WTC11 (cell line): ENCODE data around the gene ABHD12. TPM values are rescaled to one million over a fixed set of nuclear protein-coding genes. Genes with fewer than 3 reads are reported as not detected.

ENCODE experiments used
- ATAC-seq: fragments of 200-7000 bp; cut with Tn5 transposase; 2 replicates; pipeline ENCODE4 v1.10.0; 2021; ENCODE audit warnings: mild to moderate bottlenecking, moderate library complexity
- CTCF ChIA-PET: fragments of 300-600 bp; sonication (Branson Sonifier 250); formaldehyde crosslinking; loops from one replicate; lab custom pipeline; 2021; ENCODE audit warnings: antibody characterized with exemption; lab: Charles Lee
- POLR2A ChIA-PET: fragments of 350-600 bp; sonication (Branson Sonifier 250); formaldehyde crosslinking; loops from one replicate; lab custom pipeline; 2021; ENCODE audit warnings: antibody characterized with exemption; lab: Charles Lee
- DNase-seq: peaks from one replicate; pipeline ENCODE4 v3.0.0; 2021; ENCODE audit warnings: low spot score
- H3K27ac Mint-ChIP-seq: 2 replicates; pipeline ENCODE4 v1.8.0; 2021; ENCODE audit warnings: mixed read lengths
- H3K27me3 Mint-ChIP-seq: 2 replicates; pipeline ENCODE4 v1.8.0; 2021; ENCODE audit warnings: low read depth, mild to moderate bottlenecking, moderate library complexity, mixed read lengths
- H3K36me3 Mint-ChIP-seq: 2 replicates; pipeline ENCODE4 v1.8.0; 2021; ENCODE audit warnings: mixed read lengths
- H3K4me1 Mint-ChIP-seq: 2 replicates; pipeline ENCODE4 v1.8.0; 2022; ENCODE audit warnings: mixed read lengths
- H3K4me3 Mint-ChIP-seq: 2 replicates; pipeline ENCODE4 v1.8.0; 2021; ENCODE audit warnings: mild to moderate bottlenecking, moderate library complexity, mixed read lengths
- H3K9me3 Mint-ChIP-seq: 2 replicates; pipeline ENCODE4 v1.8.0; 2021; ENCODE audit warnings: mixed read lengths
- ATF1 ChIP-seq: sonication (generic); formaldehyde crosslinking; IDR thresholded peaks from 2 replicates; pipeline ENCODE4 v1.8.1; 2023; ENCODE audit warnings: mild to moderate bottlenecking, moderate library complexity, missing genetic modification reagents
- ELF4 ChIP-seq: sonication (generic); formaldehyde crosslinking; IDR thresholded peaks from 2 replicates; pipeline ENCODE4 v1.8.1; 2022; ENCODE audit warnings: low read depth, mild to moderate bottlenecking, moderate library complexity, missing genetic modification reagents
- FOXK1 ChIP-seq: sonication (generic); formaldehyde crosslinking; IDR thresholded peaks from 2 replicates; pipeline ENCODE4 v1.8.0; 2022; ENCODE audit warnings: mild to moderate bottlenecking, moderate library complexity, missing genetic modification reagents
- IRF2 ChIP-seq: sonication (generic); formaldehyde crosslinking; IDR thresholded peaks from 2 replicates; pipeline ENCODE4 v1.8.0; 2022; ENCODE audit warnings: low read depth, missing genetic modification reagents, borderline replicate concordance
- NFE2L1 ChIP-seq: sonication (generic); formaldehyde crosslinking; IDR thresholded peaks from 2 replicates; pipeline ENCODE4 v1.8.1; 2023; ENCODE audit warnings: missing genetic modification reagents
- SMAD4 ChIP-seq: sonication (generic); formaldehyde crosslinking; IDR thresholded peaks from 2 replicates; pipeline ENCODE4 v1.8.0; 2022; ENCODE audit warnings: mild to moderate bottlenecking, missing genetic modification reagents
- SOX15 ChIP-seq: fragments of 250-450 bp; sonication (Bioruptor Pico); IDR thresholded peaks from 2 replicates; pipeline ENCODE4 v1.9.0; 2021; ENCODE audit warnings: mild to moderate bottlenecking
- TP53 ChIP-seq: sonication (generic); formaldehyde crosslinking; IDR thresholded peaks from 2 replicates; pipeline ENCODE4 v1.8.1; 2023; ENCODE audit warnings: mild to moderate bottlenecking, missing genetic modification reagents
- ZNF219 ChIP-seq: sonication (generic); formaldehyde crosslinking; IDR thresholded peaks from 2 replicates; pipeline ENCODE4 v1.8.0; 2023; ENCODE audit warnings: missing genetic modification reagents, mild to moderate bottlenecking, borderline replicate concordance
- ZNF232 ChIP-seq: sonication (generic); formaldehyde crosslinking; IDR thresholded peaks from 2 replicates; pipeline ENCODE4 v1.8.0; 2022; ENCODE audit warnings: mild to moderate bottlenecking, missing genetic modification reagents
- ZNF263 ChIP-seq: sonication (generic); formaldehyde crosslinking; IDR thresholded peaks from 2 replicates; pipeline ENCODE4 v1.8.1; 2022; ENCODE audit warnings: low read depth, mild to moderate bottlenecking, moderate library complexity, missing genetic modification reagents
- total RNA-seq: library from RNA; stranded (reverse); gene quantifications from 3 replicates; pipeline ENCODE4 v1.2.3, GENCODE V29; 2021
- TF ChIP-seq, protein P1 (sequence below): sonication (generic); formaldehyde crosslinking; IDR thresholded peaks from 2 replicates; pipeline ENCODE4 v1.8.1; 2023; ENCODE audit warnings: mild to moderate bottlenecking, missing genetic modification reagents
- TF ChIP-seq, protein P2 (sequence below): sonication (generic); formaldehyde crosslinking; IDR thresholded peaks from 2 replicates; pipeline ENCODE4 v1.8.0; 2023; ENCODE audit warnings: mild to moderate bottlenecking, missing genetic modification reagents
- TF ChIP-seq, protein P3 (sequence below): sonication (generic); formaldehyde crosslinking; IDR thresholded peaks from 2 replicates; pipeline ENCODE4 v1.8.0; 2022; ENCODE audit warnings: mild to moderate bottlenecking, missing genetic modification reagents
- TF ChIP-seq, protein P4 (sequence below): sonication (generic); formaldehyde crosslinking; IDR thresholded peaks from 2 replicates; pipeline ENCODE4 v1.8.1; 2022; ENCODE audit warnings: low read depth, mild to moderate bottlenecking, moderate library complexity, missing genetic modification reagents, borderline replicate concordance
- TF ChIP-seq, protein P5 (sequence below): sonication (generic); formaldehyde crosslinking; IDR thresholded peaks from 2 replicates; pipeline ENCODE4 v1.8.0; 2022; ENCODE audit warnings: mild to moderate bottlenecking, missing genetic modification reagents
- TF ChIP-seq, protein P6 (sequence below): fragments of 250-450 bp; sonication (Bioruptor Pico); IDR thresholded peaks from 2 replicates; pipeline ENCODE4 v1.9.0; 2021; ENCODE audit warnings: mild to moderate bottlenecking

Gene ABHD12
- total RNA-seq, 1 experiment from 2014 or later: 63.1 TPM

DNA sequence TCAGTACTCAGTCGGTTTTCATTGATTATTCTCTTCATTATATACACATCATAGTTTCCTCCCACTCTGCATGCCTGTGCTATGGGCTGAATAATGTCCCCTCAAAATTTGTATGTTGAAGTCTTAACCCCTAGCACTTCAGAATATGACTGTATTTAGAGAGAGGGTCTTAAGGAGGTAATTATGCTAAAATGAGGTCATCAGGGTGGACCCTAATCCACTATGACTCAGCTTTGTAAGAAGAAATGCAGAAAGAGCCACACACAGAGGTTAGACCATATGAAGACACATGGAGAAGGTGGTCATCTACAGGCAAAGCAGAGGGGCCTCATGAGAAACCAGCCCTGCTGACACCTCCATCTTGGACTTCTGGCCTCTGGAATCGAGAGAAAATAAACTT lies 15.8 kb downstream of the ABHD12 start:
- Mint-ChIP-seq H3K27ac (peak overlapping the region; percentile 41; the same call in 1 of the 2 replicates), H3K27me3 (no peaks in the 10 kb centered on the region), H3K4me1 (peaks cover 20% of the 10 kb centered on the region), H3K4me3 (no peak overlapping the region), H3K36me3 (peaks cover 31% of the 10 kb centered on the region), H3K9me3 (peaks cover 17% of the 10 kb centered on the region)
- no peak for DNase-seq
- TF ChIP-seq TP53 (CRISPR knock-in tag): no peak
- no peak for TF ChIP-seq FOXK1
- TF ChIP-seq ELF4 (CRISPR knock-in tag): no peak
- TF ChIP-seq IRF2 (CRISPR knock-in tag): no peak
- TF ChIP-seq, protein P1, sequence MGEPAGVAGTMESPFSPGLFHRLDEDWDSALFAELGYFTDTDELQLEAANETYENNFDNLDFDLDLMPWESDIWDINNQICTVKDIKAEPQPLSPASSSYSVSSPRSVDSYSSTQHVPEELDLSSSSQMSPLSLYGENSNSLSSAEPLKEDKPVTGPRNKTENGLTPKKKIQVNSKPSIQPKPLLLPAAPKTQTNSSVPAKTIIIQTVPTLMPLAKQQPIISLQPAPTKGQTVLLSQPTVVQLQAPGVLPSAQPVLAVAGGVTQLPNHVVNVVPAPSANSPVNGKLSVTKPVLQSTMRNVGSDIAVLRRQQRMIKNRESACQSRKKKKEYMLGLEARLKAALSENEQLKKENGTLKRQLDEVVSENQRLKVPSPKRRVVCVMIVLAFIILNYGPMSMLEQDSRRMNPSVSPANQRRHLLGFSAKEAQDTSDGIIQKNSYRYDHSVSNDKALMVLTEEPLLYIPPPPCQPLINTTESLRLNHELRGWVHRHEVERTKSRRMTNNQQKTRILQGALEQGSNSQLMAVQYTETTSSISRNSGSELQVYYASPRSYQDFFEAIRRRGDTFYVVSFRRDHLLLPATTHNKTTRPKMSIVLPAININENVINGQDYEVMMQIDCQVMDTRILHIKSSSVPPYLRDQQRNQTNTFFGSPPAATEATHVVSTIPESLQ: no peak
- TF ChIP-seq, protein P2, sequence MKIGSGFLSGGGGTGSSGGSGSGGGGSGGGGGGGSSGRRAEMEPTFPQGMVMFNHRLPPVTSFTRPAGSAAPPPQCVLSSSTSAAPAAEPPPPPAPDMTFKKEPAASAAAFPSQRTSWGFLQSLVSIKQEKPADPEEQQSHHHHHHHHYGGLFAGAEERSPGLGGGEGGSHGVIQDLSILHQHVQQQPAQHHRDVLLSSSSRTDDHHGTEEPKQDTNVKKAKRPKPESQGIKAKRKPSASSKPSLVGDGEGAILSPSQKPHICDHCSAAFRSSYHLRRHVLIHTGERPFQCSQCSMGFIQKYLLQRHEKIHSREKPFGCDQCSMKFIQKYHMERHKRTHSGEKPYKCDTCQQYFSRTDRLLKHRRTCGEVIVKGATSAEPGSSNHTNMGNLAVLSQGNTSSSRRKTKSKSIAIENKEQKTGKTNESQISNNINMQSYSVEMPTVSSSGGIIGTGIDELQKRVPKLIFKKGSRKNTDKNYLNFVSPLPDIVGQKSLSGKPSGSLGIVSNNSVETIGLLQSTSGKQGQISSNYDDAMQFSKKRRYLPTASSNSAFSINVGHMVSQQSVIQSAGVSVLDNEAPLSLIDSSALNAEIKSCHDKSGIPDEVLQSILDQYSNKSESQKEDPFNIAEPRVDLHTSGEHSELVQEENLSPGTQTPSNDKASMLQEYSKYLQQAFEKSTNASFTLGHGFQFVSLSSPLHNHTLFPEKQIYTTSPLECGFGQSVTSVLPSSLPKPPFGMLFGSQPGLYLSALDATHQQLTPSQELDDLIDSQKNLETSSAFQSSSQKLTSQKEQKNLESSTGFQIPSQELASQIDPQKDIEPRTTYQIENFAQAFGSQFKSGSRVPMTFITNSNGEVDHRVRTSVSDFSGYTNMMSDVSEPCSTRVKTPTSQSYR: no peak
- no peak for TF ChIP-seq SMAD4 (CRISPR knock-in tag)
- no peak for TF ChIP-seq NFE2L1 (CRISPR knock-in tag)
- no peak for TF ChIP-seq ATF1 (CRISPR knock-in tag)
- TF ChIP-seq, protein P3, sequence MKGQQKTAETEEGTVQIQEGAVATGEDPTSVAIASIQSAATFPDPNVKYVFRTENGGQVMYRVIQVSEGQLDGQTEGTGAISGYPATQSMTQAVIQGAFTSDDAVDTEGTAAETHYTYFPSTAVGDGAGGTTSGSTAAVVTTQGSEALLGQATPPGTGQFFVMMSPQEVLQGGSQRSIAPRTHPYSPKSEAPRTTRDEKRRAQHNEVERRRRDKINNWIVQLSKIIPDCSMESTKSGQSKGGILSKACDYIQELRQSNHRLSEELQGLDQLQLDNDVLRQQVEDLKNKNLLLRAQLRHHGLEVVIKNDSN (CRISPR knock-in tag): no peak
- TF ChIP-seq, protein P4, sequence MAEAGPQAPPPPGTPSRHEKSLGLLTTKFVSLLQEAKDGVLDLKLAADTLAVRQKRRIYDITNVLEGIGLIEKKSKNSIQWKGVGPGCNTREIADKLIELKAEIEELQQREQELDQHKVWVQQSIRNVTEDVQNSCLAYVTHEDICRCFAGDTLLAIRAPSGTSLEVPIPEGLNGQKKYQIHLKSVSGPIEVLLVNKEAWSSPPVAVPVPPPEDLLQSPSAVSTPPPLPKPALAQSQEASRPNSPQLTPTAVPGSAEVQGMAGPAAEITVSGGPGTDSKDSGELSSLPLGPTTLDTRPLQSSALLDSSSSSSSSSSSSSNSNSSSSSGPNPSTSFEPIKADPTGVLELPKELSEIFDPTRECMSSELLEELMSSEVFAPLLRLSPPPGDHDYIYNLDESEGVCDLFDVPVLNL (CRISPR knock-in tag): no peak
- TF ChIP-seq SOX15 (CRISPR knock-in tag): no peak
- TF ChIP-seq ZNF232 (CRISPR knock-in tag): no peak
- TF ChIP-seq, protein P5, sequence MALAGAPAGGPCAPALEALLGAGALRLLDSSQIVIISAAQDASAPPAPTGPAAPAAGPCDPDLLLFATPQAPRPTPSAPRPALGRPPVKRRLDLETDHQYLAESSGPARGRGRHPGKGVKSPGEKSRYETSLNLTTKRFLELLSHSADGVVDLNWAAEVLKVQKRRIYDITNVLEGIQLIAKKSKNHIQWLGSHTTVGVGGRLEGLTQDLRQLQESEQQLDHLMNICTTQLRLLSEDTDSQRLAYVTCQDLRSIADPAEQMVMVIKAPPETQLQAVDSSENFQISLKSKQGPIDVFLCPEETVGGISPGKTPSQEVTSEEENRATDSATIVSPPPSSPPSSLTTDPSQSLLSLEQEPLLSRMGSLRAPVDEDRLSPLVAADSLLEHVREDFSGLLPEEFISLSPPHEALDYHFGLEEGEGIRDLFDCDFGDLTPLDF (CRISPR knock-in tag): no peak
- no peak for TF ChIP-seq ZNF219 (CRISPR knock-in tag)
- TF ChIP-seq, protein P6, sequence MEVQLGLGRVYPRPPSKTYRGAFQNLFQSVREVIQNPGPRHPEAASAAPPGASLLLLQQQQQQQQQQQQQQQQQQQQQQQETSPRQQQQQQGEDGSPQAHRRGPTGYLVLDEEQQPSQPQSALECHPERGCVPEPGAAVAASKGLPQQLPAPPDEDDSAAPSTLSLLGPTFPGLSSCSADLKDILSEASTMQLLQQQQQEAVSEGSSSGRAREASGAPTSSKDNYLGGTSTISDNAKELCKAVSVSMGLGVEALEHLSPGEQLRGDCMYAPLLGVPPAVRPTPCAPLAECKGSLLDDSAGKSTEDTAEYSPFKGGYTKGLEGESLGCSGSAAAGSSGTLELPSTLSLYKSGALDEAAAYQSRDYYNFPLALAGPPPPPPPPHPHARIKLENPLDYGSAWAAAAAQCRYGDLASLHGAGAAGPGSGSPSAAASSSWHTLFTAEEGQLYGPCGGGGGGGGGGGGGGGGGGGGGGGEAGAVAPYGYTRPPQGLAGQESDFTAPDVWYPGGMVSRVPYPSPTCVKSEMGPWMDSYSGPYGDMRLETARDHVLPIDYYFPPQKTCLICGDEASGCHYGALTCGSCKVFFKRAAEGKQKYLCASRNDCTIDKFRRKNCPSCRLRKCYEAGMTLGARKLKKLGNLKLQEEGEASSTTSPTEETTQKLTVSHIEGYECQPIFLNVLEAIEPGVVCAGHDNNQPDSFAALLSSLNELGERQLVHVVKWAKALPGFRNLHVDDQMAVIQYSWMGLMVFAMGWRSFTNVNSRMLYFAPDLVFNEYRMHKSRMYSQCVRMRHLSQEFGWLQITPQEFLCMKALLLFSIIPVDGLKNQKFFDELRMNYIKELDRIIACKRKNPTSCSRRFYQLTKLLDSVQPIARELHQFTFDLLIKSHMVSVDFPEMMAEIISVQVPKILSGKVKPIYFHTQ (CRISPR knock-in tag): no peak
- TF ChIP-seq ZNF263 (CRISPR knock-in tag): no peak
- ChIA-PET CTCF (no interaction called here), POLR2A (no interaction called here)
- no peak for ATAC-seq
